Stimulated activated CD8-positive, alpha-beta memory T cell treated with anti-CD3 and anti-CD28 coated beads, Interleukin-4, amount 100 ng/mL, for 4 hours (primary cell): ENCODE measurements around the gene EXOC8.
"Not testable (repeated sequence)": the region's sequence is repeated elsewhere in the genome, so short reads cannot be mapped to it uniquely, and the experiment has no call there.

Source experiments
- DNase-seq, 2 donors: peaks; one replicate each; pipeline ENCODE4 v3.0.0-alpha.2; 2020; ENCODE audit warnings: low read depth in 2 of 2, low spot score in 1 of 2

Gene EXOC8

DNA sequence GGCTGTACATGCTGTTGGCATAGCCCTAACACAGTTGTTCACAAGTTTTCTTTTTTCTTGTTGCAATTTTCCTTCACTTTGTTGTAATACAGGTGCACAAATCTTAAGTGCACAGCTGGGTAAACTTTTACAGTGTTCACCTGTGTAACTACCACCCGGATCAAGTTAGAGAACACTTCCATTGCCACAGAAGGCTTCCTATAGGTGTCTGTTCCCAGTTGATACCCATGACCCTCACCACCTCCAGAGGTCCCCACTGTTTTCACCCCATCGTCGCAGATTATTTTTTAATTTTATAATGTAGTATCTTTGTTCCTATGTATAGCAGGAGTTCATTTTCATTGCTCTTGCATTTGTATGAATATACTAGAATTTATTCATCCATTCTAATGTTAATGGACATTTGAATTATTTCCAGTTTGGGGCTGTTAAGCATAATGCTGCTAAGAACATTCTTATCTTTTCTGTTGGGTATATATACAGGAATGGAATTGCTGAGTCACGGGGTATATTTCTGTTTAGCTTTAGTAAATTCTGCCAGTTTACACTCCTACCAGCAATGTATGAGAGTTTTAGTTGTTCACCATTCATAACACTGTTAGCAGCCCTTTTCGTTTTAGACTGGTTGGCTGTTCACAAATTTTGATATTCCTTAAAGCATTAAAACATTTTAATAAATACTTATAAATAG lies 16.8 kb upstream of the EXOC8 start:
- no peak for DNase-seq

DNA sequence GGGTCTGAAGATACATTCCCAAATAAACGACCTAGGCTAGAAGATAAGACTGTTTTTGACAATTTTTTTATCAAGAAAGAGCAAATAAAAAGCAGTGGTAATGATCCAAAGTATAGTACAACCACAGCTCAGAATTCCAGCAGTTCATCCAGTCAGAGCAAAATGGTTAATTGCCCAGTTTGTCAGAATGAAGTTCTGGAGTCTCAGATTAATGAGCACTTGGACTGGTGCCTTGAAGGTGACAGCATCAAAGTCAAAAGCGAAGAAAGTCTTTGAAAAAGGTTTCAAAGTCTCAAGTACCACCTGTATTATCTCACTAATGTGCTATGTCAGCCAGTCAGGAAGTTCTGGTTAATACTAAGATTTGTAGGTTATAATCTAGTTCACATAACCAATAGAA lies 15.4 kb upstream of the EXOC8 start:
- no peak for DNase-seq

DNA sequence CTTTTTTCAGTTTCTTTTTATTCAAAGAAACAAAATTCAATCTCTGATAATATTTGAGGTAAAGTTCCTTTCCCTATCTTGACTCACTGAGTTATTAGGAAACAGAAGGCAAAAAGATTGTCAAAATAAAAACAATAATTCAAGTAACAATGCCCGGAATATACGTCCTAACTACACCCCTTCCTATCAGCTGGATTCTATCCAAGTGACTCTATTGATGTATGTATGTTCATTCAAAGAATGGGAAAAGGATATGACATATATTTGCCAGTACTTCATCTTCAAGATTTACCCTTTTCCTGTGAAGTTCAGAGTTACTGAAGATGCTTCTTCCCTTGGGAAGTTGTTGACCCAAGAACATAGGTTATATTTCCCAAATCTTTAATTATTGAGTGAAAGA lies 14.2 kb upstream of the EXOC8 start:
- DNase-seq, result no peak

DNA sequence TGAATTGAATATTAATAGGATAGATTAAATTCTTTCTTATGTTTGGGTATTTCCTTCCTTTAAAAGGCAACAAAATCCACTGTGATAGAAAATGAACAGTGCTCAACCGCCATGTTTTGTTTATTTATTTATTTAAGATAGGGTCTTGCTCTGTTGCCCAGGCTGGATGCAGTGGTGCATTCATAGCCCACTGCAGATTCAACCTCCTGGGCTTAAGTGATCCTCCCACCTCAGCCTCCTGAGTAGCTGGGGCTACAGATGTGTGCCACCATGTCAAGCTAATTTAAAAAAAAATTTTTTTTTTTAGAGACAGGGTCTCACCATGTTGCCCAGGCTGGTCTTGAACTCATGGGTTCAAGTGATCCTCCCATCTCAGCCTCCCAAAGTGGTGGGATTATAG lies 11.2 kb upstream of the EXOC8 start:
- DNase-seq, result not testable (repeated sequence)

DNA sequence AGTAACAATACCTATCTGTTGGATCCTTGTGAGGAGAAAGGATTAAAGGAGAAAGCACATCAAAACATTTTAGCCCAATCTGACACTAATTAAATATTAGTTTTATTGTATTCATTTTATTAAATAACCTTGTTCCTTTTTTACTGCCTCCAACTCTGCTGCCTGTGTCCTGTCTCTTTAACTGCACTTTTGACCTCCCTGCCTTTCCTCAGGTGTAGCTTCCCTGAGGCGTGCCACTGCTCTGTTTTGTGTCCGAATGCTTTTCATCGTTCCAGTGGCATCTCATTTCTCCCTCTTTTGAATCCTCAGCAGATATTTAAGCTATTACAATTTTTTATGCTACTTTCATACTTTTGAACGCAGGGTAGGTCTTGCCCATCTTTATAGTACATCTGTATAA lies 10.8 kb upstream of the EXOC8 start:
- DNase-seq, result no peak

DNA sequence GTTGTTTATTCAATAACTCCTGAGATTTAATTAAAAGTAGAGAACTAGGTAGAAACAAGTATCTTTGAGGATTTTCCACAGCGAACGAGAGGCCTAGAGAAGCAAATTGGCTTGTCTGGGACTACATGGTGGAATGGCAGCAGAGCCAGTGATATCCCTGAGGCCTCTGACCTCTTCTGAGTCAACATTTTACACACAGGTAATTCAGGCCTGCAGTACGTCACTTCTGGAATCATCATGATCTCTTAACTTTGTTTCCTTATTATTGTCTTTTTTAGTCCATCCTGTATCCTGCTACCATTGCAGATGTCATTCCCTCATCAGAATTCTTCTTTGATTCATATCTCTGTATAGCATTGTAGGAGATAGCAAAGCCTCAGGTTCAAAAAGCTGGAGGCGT lies 10.3 kb upstream of the EXOC8 start:
- DNase-seq, result no peak

DNA sequence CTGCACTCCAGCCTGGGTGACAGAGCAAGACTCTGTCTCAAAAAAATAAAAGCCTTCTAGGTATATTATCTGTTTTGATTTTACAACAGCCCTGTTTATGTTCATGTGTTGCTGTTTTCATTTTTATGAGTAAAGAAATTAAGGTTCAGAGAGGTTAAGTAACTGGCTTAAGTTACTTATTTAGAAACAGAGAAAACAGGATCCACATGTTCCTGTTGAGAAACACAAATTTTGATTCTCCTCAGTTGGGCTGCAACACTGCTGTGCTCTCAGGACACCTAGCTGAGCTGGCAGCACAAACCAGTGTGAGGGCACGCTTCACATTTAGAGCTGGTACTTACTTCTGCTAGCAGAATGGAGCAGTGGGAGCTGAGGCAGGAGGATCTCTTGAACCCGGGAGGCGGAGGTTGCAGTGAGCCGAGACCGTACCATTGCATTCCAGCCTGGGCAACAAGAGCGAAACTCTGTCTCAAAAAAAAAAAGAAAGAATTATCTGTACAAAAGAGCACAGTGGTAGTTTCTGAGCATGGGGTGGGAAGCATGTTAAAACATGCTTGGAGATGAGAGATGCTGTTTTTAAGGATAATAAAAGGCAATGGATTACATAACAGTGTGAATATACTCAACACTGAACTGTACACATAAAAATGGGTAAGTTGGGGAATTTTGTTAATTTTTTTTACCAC lies 2.8 kb upstream of the EXOC8 start:
- DNase-seq, result no peak

DNA sequence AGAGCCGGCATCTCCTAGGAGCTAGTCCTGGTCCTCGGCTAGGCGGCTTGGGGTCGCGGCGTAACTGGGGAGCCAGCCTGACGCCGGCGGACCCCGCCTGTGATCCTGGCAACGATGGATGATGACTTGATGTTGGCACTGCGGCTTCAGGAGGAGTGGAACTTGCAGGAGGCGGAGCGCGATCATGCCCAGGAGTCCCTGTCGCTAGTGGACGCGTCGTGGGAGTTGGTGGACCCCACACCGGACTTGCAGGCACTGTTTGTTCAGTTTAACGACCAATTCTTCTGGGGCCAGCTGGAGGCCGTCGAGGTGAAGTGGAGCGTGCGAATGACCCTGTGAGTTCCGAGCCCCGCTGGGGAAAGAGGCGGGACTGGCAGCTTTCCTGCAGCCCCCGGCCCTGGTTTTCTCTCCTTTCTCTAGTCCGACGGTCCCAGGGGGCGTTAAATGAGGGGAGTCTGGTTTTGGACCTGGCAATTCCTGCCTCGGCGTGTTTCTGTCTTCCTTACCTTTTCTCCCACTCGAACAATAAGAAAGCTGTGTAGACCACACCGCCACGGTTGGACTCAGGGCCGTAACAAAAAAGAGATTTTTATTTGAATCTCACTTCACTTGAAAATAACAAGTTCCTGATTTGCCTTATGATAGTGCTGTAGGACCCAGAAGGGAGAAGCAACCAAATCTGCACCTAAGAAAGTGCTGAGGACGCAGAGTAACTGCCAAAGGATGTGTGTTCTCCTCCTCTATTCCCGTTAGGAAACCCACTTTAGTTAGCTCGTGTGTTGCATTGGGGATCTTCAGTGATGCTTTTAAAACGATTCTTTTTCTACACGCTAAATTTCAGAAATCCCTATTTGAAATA lies 847 bp upstream of the EXOC8 start, which contains the start of gene SPRTN:
TSS of gene SPRTN (plus strand) at position 24 of the 859 bp plus-strand sequence. CDS start at position 115, 91 bp downstream.
- DNase-seq, result no peak

DNA sequence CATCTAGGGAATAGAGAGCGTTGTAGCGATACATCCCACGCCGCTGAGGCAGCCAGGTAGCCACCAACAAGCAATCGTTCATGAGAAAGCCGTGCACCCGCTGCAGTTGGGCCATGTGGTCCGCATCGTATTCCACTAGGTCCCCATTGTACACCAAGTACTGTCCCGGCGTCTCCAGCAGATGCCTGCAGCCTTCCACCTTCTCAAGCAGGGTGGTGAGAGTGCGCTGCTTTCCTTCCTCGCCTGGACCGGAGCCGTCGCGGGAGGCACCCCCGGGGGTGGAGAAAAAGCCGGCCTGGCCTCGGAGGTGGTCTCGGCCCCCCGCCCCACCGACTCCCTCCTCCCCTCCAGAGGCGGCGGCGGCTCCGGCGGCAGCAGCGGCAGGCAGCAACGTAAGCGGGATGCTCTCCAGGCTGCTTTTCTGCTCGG lies 595 bp downstream of the EXOC8 start:
- no peak for DNase-seq

DNA sequence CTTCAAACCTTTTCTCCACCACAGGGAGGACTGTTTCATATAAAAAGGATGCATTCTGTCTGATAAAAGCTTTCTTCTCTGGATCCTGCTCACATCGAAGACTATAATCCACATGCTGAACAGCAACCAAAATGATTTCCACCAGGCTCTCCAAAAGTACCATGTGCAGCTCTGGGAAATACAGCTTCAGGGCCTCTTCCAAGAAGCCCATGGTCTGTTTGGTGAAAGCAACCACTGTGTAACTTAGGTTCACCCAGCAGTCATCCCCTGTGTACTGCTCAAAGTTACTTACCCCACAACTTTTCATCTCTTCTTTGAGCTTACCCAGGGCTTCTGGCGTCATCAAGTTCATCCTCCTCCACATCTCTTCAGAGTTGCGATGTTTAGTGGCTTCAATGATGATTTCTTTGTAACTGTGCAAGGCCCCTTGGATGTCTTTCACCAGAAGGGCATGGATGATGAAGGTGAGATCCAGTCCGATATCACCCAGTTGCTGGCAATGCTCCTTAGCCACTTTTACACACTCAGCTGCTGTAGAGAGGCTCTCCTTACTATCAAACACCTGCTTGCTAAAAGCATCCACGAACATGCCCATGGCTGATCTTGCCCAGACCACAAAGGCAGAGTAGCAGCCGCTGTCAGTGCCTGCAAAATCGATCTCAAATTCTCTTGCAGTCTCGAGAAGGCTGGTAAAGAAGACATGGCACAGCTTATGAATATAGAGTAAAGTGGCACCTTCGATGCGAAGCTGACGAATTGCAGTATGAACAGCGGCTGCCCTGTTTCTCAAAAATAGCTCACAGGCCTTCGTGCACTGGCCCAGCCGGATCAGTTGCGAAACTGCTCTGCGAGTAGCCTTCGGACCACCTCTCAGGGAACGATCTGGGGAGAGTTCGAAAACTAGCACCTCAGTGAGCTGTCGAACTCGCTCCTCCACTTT lies 1.7 kb downstream of the EXOC8 start:
- DNase-seq, result no peak

DNA sequence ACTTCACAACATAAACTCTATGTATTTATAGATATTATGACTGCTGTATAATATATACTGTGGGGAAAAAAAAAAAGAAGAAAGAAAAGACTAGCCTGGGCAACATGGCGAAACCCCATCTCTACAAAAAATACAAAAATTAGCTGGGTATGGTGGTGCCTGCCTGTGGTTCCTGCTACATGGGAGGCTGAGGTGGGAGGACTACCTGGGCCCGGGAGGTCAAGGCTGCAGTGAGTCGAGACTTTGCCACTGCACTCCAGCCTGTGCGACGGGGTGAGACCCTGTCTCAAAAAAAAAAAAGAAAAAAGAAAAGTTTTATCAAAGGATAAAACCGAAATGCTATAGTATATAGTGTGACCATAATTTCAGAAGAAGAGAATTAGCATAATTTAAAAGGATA lies 2.7 kb downstream of the EXOC8 start:
- DNase-seq, result no peak

DNA sequence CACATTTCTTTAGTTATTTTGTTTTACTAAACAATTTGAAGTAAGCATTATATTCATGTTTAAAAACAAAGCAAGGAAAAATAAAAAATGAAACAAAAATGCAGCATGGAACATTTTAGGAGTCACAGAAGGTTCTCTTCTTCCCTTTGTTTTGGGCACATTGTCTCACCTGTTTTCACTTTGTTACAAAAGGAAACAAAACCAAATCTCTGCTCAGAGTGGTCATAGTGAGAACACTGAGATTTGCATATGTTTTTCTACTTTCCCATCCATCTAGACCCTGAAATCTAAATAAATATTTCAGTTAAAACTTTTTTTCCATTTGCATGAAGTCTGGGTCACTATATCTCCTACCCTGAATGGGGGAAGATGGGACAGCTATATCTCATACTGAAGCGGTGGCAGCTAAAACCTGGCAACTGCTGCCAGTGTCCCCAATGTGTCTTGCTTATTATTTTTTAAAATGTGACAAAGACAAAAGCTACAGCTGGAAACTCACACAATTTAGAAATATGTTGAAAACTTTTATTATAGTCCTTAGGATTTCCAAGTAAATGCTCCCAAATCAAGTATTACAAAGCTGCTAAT lies 3.5 kb downstream of the EXOC8 start:
- DNase-seq, result no peak

DNA sequence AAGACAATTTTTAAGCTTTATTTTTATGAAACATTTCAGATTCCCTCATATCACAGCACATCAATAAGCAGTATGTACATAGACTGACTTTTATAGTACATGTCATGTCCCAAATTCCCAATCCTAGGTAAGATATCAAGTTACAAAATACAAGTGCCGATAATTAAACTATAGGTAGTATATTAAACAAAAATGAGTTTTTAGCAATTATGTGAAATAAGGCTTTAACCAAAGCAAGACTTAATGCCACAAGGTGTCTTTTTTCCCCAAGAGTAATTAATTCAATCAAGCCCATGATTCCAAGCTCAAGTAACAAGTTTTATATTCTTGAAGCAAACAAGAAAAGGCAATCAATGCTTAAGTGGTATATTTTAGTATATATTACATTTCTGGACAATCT lies 4.9 kb downstream of the EXOC8 start:
- DNase-seq, result no peak

DNA sequence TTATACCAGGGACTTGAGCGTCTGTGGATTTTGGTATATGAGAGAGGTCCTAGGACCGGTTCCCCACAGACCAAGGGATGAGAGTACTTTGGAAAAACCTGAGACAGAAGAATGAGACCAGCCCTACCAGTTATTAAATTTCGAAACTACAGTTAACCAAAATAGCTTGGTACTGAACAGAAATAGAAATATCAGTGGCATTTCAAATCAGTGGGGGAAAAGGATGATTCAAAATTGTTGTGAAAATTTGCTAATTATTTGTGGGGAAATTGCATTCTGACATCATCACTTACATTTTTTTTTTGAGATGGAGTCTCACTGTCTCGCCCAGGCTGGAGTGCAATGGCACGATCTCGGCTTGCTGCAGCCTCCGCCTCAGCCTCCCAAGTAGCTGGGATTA lies 8.2 kb downstream of the EXOC8 start:
- DNase-seq, result no peak

DNA sequence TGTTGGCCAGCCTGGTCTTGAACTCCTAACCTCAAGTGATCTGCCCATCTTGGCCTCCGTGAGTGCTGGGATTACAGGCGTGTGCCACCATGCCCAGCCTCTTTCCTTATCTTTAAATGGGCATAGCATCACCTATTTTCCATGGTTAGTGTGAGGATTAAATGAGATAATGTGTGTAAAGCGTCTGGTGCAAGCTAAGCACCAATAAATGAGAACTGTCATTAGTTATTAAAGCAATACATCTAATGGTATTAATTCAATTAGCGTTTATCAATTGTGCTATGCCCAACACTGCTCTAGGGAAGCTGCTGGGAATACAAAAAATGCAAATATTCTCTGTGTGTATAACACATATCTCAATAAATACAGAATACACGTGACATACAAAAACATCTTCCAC lies 10.0 kb downstream of the EXOC8 start:
- no peak for DNase-seq

DNA sequence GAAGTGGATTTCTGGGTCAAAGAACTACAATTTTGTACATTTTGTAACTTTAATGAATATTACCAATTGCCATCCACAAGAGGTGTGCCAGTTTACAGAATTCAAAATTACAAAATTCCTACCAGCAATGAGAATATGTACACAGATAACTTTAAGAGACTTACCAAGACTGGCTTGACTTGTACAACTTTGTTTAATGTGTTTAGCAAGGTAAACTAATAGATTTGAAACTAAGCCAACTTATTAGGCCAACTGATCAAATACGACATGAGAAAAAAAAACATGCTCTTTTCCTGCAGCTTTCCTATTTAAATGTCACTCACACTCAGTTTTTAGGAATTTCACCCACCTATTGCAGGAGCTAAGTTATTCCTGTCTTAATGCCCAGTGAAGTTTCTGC lies 11.4 kb downstream of the EXOC8 start:
- no peak for DNase-seq

DNA sequence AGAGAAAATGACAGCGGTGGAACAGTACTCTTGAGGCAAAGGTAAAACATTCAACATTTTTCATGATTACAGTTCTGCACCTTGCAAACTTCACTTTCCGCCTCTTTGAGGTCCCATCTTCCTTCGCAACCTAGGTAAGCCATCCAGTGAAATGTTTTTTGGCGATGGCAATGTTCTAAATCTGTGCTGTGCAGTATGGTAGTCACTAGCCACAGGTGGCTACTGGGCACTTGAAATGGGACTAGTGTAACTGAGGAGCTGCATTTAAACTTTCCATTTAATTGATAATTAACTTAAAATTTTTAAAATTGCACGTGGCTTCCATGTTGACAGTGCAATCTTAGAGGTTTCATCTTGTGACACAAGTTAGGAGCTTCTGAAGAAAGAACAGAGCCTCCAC lies 13.0 kb downstream of the EXOC8 start:
- DNase-seq, result no peak

DNA sequence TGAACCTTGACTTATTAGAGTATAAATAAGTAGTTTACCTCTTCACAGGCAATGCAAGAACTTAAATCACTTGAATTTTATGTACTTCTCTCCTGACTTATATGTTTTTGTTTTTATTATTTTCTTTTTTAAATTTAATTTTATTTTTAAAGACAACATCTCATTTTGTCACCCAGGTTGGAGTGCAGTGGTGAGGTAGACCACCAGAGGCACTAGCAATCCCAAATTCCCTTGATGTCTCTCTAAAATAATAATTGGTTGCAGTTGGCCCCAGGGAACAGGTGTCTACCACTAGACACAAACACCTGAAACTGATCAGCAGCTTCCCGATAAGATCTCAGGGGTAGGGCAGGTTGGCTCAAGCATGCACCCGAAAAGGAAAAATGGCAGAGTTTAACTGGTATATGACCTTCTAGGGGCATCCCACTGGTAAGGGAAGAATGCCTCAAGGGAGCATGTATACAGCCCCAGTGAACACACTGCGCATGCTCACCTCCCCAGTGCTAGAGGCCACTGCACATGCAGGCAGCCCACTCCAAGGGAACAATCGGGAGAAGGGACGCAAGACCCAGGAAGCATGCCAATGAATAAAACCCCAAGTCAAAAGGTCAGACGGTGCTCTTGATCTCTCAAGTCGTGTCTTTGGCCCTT lies 14.6 kb downstream of the EXOC8 start:
- DNase-seq, result no peak

DNA sequence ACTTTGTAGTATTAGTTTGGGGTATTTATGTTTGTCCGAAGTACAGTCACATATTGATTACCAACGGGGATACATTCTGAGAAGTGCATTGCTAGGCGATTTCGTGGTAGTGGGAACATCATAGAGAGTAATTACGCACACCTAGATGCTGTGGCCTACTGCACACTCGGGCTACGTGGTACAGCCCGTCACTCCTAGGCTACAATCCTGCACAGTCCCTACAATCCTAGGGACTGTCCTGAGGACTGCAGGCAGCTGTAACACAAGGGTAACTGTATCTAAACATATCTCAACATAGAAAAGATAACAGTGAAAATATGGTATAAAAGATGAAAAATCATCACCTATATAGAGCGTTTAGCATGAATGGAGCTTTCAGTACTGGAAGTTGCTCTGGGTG lies 18.6 kb downstream of the EXOC8 start:
- no peak for DNase-seq

DNA sequence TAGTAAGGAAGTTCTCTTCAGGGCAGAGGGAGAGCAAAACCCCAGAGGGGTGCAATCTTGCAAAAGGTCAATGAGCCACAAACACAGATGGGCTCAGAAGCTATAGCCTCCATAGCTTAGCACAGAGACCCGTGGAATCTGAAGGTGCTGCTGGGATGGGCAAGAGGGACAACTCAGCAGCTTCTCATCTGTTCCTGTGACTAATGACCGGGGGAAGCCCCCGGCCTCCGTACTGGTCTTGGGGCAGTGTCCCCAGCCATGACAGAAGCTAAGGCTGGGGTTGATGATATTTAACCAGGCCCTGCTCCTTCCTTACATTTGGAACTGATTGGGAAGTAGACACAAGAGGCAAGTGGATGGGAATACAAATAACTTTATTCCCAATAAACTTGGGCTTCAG lies 19.1 kb downstream of the EXOC8 start:
- DNase-seq, result no peak
